Ramos (cell line): Measurements from ENCODE around the gene R3HDM2.
"Not testable (repeated sequence)": the region's sequence is repeated elsewhere in the genome, so short reads cannot be mapped to it uniquely, and the experiment has no call there.

ENCODE experiments used
- in situ Hi-C: fragments of 300-500 bp; cut with MboI; formaldehyde crosslinking; loops from one replicate; pipeline ENCODE4 v1.14.3; 2022; ENCODE audit warnings: low sequenced_read_pairs; ENCODE audit not compliant: unreplicated experiment

Gene R3HDM2

DNA sequence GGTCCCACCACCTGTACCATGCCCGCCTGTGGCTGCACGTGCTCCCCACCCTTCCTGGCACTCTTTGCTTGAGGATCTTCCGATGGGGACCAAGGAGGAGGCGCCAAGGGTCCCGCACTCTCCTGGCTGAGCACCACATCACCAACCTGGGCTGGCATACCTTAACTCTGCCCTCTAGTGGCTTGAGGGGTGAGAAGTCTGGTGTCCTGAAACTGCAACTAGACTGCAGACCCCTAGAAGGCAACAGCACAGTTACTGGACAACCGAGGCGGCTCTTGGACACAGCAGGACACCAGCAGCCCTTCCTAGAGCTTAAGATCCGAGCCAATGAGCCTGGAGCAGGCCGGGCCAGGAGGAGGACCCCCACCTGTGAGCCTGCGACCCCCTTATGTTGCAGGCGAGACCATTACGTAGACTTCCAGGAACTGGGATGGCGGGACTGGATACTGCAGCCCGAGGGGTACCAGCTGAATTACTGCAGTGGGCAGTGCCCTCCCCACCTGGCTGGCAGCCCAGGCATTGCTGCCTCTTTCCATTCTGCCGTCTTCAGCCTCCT is 25.4 kb upstream of the R3HDM2 start:
- in situ Hi-C loops, result loop anchor here (25.0 kb wide), 1 partner anchor 219 kb away; the partner anchor contains the start of gene SHMT2

DNA sequence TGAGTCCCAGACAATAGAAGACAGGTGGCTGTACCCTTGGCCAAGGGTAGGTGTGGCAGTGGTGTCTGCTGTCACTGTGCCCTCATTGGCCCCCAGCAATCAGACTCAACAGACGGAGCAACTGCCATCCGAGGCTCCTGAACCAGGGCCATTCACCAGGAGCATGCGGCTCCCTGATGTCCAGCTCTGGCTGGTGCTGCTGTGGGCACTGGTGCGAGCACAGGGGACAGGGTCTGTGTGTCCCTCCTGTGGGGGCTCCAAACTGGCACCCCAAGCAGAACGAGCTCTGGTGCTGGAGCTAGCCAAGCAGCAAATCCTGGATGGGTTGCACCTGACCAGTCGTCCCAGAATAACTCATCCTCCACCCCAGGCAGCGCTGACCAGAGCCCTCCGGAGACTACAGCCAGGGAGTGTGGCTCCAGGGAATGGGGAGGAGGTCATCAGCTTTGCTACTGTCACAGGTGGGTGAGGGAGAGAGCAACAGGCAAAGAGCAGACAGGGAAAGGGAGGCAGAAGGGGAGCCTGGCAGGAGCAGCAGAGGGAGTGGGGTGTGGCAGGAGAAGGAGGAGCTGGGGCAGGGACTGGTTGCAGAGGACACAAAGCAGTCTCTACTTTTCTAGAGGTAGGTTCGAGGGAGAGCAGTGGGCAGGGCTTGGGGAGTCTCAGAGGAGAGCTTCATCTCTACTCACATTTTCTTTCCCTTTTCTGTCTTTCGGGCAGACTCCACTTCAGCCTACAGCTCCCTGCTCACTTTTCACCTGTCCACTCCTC is 24.7 kb upstream of the R3HDM2 start:
- in situ Hi-C loops, result loop anchor here (25.0 kb wide), 1 partner anchor 218 kb away; the partner anchor contains the start of gene SHMT2

DNA sequence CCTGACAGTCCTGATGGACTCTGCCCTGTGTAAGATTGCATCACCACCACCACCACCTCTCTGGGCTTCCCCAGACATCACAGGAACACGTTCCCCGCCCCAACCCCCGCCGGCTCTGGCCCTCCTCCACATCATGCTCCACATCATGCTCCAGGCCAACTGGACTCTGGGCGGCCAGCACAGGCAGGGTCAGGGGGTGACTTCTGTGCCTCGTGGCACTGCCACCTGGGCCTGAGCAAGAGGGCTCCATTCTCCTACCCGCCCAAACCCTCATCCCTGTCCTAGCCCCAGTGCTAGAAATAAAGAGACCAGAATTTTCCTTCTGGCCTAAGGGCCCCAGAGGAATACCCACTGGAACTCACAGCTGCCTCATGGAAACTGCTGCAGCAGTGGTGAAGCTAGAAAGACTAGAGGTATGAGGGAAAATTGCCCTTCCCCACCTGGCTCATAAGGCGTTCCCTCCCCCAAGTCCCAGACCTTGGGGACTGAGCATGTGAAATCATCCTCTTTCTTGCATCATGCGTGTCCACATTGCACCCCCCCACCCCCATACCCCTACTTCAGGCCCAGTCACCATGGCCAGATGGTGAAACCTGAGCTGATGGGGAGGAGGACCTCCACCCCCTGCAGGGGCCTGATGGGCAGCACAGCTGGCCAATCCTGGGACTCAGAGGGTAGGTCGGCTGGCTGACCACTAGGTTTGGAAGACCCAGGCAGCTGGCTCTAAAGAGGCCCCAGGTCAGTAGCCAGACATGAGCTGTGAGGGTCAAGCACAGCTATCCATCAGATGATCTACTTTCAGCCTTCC is 23.9 kb upstream of the R3HDM2 start, which contains the start of gene INHBE:
INHBE (plus strand) TSS at position 742 of the 808 bp plus-strand sequence. CDS start 230 bp downstream, outside the sequence.
- in situ Hi-C loops, result loop anchor here (25.0 kb wide), 1 partner anchor 217 kb away; the partner anchor contains the start of gene SHMT2

DNA sequence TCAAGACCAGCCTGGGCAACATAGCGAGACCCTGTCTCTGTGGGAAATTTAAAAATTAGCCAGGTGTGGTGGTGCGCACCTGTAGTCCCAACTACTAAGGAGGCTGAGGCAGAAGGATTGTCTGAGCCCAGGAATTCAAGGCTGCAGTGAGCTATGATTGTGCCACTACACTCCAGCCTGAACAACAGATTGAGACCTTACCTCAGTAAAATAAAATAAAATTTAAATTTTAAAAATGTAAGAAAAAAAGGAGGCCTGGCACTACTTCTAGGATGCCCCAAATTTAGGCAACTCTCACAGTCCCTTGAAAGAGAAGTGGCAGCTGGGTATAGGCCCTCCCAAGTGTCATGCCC is 23.3 kb upstream of the R3HDM2 start:
- in situ Hi-C loops, result loop anchor here (25.0 kb wide), 1 partner anchor 217 kb away; the partner anchor contains the start of gene SHMT2

DNA sequence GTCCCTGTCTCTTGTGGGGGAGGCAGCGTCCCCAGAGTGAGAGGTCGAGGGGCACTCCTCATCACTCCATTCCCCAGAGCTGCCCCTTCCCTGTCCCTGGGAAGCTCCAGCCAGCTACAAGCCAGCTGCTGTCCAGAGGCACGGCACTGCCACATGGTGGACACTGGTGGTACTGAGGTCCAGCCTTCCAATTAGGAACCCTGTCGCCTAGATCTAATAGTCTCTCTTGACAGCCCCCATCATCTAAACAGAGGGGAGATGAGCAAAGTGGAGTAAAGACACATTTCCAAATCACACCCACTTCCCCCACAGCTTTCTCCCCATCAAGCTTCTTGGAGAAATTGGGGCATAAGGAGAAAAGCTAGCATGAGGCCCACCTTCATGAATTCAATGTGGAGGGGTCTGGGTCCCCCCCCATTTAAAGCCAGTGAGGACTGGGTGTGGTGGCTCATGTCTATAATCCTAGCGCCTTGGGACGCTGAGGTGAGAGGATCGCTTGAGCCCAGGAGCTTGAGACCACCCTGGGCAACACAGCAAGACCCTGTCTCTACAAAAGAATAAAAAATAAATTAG is 22.2 kb upstream of the R3HDM2 start:
- in situ Hi-C loops, result loop anchor here (25.0 kb wide), 1 partner anchor 216 kb away; the partner anchor contains the start of gene SHMT2

DNA sequence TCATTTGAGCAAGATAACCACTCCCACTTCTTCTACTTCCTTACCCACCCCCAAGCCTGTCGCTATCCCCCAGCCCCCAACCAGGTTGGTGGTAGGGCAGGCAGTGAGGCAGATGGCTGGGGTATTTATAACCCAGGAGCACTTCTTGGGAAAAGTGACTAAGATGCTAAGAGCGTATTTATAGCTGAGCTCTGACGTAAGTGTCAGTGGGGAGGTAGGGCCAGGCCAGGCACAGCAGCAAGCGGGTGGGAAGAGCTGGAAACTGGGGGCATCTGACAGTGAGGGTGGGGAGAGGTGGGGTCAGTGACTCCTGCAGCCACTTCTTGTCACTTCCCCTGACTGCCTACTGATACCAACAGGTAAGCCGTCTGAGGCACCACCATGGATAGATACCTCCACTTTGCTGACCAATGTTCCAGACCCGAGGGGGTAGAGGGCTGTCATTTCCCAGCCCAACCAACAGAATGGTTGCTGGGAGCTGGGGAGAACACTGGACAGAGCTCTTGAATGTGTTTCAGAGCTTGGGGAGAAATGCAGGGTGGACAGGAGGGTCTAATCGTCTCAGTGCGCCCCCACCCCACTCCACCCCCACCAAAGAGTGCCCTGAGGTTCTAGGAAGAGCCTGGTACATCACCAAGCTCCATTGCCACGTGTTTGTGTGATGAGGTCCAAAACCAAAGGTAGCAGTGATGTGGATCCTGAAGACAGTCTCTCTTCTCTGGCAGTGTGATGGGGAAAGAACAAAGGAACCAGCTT is 21.5 kb upstream of the R3HDM2 start:
- in situ Hi-C loops, result loop anchor here (25.0 kb wide), 1 partner anchor 215 kb away; the partner anchor contains the start of gene SHMT2

DNA sequence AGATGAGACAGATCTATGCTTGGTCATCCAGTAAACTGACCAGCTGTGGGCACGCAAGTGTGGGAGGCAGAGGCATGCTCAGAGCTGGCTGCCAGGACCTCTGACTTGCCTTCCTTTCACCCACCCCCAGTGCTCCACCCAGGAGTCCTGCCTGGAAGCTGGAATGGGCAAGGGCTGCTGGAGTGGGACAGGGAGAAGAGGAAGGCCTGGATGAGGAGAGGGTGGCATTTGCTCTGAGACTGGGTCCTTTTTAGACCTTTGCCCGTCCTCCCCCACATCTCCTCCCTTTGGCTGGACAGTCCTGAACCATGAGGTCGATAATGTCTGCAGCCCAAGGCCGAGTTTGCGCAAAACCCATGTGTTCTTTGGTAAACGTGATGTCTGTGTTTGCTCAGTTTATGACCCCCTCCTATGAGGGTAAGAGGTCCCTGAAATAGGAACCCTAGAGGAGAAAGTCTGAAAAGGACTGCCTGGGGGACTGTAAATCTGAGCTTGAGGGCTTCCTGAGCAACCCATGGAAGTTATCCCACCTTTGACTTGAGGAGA is 20.5 kb upstream of the R3HDM2 start:
- in situ Hi-C loops, result loop anchor here (25.0 kb wide), 1 partner anchor 214 kb away; the partner anchor contains the start of gene SHMT2

DNA sequence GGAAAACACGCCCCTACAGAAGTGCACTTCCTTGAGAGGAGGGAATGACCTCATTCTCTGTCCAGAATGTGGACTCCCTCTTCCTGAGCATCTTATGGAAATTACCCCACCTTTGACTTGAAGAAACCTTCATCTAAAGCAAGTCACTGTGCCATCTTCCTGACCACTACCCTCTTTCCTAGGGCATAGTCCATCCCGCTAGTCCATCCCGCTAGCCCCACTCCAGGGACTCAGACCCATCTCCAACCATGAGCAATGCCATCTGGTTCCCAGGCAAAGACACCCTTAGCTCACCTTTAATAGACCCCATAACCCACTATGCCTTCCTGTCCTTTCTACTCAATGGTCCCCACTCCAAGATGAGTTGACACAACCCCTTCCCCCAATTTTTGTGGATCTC is 19.2 kb upstream of the R3HDM2 start:
- in situ Hi-C loops, result loop anchor here (25.0 kb wide), 1 partner anchor 213 kb away; the partner anchor contains the start of gene SHMT2

DNA sequence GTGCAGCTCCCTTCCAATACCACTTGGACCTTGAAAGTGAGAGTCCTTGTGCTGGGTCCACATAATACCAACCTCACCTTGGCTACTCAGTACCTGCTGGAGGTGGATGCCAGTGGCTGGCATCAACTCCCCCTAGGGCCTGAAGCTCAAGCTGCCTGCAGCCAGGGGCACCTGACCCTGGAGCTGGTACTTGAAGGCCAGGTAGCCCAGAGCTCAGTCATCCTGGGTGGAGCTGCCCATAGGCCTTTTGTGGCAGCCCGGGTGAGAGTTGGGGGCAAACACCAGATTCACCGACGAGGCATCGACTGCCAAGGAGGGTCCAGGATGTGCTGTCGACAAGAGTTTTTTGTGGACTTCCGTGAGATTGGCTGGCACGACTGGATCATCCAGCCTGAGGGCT is 18.5 kb upstream of the R3HDM2 start:
- in situ Hi-C loops, result no loop called here

DNA sequence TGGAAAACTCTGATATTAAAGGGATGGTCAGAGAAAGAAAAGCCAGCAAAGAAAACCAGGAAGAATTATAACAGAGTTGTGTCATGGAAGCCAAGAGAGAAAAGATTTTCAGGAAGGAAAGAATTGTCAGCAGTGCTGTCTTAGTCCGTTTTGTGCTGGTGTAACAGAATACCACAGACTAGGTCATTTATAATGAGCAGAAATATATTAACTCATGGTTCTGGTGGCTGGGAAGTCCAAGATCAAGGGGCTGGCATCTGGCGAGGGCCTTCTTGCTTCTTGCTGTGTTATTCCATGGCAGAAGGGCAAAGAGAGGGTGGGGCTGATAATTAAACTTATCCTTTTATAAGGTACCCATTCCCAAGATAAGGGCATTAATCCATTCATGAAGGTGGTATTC is 17.8 kb upstream of the R3HDM2 start:
- in situ Hi-C loops, result no loop called here

DNA sequence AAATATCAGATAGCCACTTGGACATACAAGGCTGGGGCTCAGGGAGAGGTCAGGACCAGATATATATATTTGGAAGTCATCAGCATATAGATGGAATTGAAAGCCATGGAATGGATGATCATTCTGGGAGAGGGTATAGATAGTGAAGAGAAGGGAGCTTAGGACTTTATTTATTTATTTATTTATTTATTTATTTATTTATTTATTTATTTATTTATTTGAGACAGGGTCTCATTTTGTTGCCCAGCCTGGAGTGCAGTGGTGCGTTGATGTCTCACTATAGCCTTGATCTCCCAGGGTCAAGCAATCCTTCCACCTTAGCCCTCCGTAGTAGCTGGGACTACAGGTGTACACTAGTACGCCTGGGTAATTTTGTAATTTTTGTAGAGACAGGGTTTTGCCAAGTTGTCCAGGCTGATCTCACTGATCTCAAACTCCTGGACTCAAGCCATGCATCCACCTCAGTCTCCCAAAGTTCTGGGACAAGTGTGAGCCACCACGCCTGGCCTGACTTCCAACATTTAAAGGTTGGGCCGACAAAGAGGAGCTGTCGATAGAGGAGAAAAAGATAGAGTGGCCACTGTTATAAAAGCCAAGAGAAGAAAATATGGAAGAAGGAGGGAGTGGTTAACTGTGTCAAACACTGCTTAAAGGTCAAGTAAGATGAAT is 15.6 kb upstream of the R3HDM2 start:
- in situ Hi-C loops, result no loop called here

DNA sequence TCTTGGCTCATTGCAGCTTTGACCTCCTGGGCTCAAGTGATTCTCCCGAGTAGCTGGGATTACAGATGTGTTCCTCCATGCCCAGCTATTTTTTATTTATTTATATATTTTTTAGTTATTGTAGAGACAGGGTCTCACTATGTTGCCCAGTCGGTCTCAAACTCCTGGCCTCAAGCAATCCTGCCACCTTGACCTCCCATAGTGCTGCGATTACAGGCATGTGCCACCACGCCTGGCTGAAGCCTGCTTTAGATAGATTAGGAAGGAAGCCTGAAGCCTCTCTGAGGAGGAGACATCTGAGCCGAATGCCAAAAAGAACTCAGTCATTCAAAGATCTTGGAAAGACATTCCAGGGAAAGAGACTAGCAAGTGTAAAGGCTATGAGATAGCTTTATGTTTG is 13.9 kb upstream of the R3HDM2 start:
- in situ Hi-C loops, result no loop called here

DNA sequence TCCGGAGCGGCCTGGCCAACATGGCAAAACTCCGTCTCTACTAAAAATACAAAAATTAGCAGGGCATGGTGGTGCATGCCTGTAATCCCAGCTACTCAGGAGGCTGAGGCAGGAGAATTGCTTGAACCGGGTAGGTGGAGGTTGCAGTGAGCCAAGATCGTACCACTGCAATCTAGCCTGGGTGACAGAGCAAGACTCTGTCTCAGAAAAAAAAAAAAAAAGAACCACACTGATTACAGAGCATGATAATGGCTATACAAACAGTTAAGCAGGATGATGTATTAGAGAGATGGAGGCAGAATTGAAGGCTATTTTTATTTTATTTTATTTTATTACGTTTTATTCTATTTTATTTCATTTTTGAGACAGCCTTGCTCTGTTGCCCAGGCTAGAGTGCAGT is 13.5 kb upstream of the R3HDM2 start:
- in situ Hi-C loops, result not testable (repeated sequence)

DNA sequence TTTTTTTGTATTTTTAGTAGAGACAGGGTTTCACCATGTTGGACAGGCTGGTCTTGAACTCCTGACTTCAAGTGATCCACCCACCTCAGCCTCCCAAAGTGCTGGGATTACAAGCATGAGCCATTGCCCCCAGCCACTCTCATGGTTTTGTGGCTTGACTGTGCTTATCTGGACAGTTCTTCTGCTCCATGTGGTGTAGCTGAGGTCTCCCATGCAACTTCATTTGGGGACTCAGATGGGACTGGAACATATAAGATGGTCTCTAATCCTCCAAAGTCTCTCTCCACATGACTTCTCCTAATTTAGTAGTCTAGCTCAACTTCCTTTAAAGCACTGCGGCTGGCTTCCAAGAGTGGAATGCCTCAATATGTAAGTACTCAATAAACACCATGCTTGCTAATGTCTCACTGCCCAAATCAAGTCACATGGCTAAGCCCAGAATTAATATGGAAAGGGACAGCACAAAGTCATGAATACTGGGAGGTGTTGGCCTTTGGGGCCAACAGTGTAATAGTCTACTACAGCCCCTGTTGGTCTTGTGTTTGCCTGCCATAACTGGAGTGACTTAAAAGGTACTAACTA is 11.1 kb upstream of the R3HDM2 start:
- in situ Hi-C loops, result no loop called here

DNA sequence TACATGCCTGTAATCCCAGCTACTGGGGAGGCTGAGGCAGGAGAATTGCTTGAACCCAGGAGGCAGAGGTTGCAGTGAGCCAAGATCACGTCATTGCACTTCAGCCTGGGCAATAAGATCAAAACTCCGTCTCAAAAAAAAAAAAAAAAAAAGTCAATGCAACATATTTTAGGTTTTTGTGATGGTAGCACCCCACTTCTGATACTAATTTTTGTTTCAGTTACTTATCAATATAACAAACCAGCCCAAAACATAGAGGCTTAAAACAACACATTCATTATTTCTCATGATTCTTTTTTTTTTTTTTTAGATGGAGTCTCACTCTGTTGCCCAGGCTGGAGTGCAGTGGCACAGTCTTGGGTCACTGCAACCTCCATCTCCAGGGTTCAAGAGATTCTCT is 10.6 kb upstream of the R3HDM2 start:
- in situ Hi-C loops, result not testable (repeated sequence)

DNA sequence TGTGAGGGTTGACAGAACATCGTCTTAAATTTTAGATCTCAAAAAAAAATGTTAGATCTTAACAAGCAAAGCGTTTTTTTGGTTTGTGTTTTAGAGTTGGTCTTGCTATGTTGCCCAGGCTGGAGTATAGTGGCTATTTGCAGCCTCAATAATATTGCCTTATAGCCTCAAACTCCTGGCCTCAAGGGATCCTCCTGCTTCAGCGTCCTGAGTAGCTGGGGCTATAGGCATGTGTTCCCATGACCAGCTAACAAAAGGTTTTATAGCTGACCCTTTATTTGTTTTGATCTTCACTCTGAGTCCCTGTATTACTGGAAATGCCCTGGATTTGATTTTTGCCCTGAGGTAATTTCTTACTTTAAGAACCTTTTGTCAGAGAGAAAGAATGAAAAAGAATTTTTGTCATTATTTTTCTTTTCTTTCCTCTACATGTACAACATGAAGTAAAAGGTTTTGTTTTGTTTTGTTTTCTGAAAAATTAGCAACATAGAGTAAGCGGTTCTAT is 9.0 kb upstream of the R3HDM2 start:
- in situ Hi-C loops, result no loop called here

DNA sequence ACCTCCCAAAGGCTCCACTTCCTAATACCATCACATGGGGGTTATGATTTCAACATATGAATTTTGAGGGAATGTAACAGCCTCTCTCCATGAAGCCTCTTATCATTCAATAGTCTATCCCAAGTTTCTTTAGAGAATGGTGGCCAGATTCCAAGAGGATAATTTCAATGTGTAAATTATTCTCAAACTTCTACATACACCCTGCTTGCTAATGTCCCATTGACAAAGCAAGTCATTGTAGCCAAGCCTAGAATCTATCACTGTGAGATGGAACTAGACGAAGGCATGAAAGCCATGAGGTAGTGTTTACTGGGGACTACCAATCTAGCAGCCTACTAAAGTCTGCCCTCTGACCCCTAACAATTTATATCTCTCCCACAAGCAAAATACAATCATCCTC is 7.6 kb upstream of the R3HDM2 start:
- in situ Hi-C loops, result no loop called here

DNA sequence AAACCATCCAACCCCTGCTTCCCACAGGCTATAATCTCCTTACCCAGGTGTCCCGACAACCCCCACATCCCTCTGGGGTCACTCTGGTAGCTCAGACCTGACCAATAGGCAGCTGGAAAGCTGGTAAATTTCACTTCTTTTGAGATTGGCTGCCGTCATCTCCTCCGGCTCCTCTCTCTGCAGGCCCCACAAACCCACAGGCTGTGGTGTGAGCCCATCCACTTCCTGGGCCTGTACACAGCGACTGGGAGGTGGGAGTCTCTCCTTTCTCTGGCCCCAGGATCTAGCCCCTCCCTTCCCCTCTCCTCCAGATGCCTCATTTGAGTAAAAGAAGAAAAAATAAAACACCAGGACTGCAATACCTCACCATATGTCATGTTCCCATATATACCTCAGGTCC is 4.5 kb upstream of the R3HDM2 start:
- in situ Hi-C loops, result no loop called here
